Left ventricle myocardium inferior (tissue), 1 donor: ENCODE data around the gene CAPN15. TPM values are rescaled to one million over a fixed set of nuclear protein-coding genes. Genes with fewer than 3 reads are reported as not detected.

Experiments used
- DNase-seq: peaks from one replicate; pipeline ENCODE4 v3.0.0-alpha.2; 2020
- H3K27ac ChIP-seq: fragments of 200-600 bp; replicated peaks from 2 replicates; pipeline ENCODE4 v1.8.0; 2021
- H3K27me3 ChIP-seq: fragments of 200-600 bp; 2 replicates; pipeline ENCODE4 v1.8.0; 2021; ENCODE audit warnings: low read depth
- H3K36me3 ChIP-seq: fragments of 200-600 bp; 2 replicates; pipeline ENCODE4 v1.8.0; 2021
- H3K4me1 ChIP-seq: fragments of 200-600 bp; 2 replicates; pipeline ENCODE4 v1.8.0; 2021
- H3K4me3 ChIP-seq: fragments of 200-600 bp; 2 replicates; pipeline ENCODE4 v1.8.0; 2021; ENCODE audit warnings: mild to moderate bottlenecking, moderate library complexity
- H3K9me3 ChIP-seq: fragments of 200-600 bp; replicated peaks from 2 replicates; pipeline ENCODE4 v1.8.0; 2021
- intact Hi-C: fragments of 100-400 bp; cut with micrococcal nuclease; formaldehyde crosslinking; loops from one replicate; pipeline ENCODE4 v1.11.0; 2022
- total RNA-seq: library from RNA; stranded (reverse); fragmentation: NEBNext Ultra II Directional; extraction: Animal tissue kit (Norgen Biotek cat#: 25700); gene quantifications from one replicate; pipeline ENCODE4 v1.2.1, GENCODE V29; 2021
- TF ChIP-seq, protein P1 (sequence below): fragments of 200-600 bp; IDR thresholded peaks from 2 replicates; pipeline ENCODE4 v1.8.0; 2021; ENCODE audit warnings: antibody characterized with exemption, mild to moderate bottlenecking, borderline replicate concordance
- donor health status: DM: no; HTN: yes; CAD: no; lungs with severe emphysema.

CAPN15 gene
- total RNA-seq, 1 donor from 2014 or later = 17.4 TPM

DNA sequence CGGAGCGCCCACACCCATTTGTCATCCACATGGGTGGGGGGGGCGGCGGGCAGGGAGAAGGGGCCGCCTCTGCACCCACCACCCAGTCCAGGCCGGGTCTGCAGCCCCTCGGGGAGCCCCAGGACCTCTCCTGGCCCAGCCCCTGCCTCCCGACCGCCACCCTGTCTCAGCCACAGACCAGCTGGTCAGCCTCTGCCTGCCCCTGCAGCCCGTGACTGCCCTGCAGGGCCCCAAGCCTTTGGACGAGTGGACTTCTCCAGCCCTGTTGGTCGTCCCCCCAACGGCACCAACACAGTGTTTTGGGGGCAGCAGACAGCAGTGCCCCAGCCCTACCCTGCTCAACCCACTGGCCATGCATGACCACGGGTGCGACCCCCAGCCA is 33.9 kb downstream of the CAPN15 start:
- no peaks in the 10 kb centered on the region for H3K9me3 ChIP-seq
- TF ChIP-seq, protein P1, sequence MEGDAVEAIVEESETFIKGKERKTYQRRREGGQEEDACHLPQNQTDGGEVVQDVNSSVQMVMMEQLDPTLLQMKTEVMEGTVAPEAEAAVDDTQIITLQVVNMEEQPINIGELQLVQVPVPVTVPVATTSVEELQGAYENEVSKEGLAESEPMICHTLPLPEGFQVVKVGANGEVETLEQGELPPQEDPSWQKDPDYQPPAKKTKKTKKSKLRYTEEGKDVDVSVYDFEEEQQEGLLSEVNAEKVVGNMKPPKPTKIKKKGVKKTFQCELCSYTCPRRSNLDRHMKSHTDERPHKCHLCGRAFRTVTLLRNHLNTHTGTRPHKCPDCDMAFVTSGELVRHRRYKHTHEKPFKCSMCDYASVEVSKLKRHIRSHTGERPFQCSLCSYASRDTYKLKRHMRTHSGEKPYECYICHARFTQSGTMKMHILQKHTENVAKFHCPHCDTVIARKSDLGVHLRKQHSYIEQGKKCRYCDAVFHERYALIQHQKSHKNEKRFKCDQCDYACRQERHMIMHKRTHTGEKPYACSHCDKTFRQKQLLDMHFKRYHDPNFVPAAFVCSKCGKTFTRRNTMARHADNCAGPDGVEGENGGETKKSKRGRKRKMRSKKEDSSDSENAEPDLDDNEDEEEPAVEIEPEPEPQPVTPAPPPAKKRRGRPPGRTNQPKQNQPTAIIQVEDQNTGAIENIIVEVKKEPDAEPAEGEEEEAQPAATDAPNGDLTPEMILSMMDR = no peak

GRCh38 chr16:561957-562938 is 34.7 kb downstream of the CAPN15 start:
- no peaks in the 10 kb centered on the region for H3K36me3 ChIP-seq
- intact Hi-C loops = no loop called here
- no peak for DNase-seq
- no peaks in the 10 kb centered on the region for H3K9me3 ChIP-seq
- no peak overlapping the region for H3K27ac ChIP-seq
- H3K4me3 ChIP-seq = no peak overlapping the region
- peaks cover 76% of the 10 kb centered on the region for H3K27me3 ChIP-seq
- TF ChIP-seq, protein P1 = no peak
- peaks cover 30% of the 10 kb centered on the region for H3K4me1 ChIP-seq

More for the DNA sequence above, 33.9 kb downstream of the CAPN15 start:
- no peaks in the 10 kb centered on the region for H3K36me3 ChIP-seq
- intact Hi-C loops = no loop called here
- H3K4me3 ChIP-seq = no peak overlapping the region
- no peak for DNase-seq
- peaks cover 21% of the 10 kb centered on the region for H3K4me1 ChIP-seq
- H3K27me3 ChIP-seq = peaks cover 76% of the 10 kb centered on the region
- no peak overlapping the region for H3K27ac ChIP-seq

- TF ChIP-seq, protein P1 = no peak
- Histone ChIP-seq H3K4me3 (no peak overlapping the region), H3K36me3 (no peaks in the 10 kb centered on the region), H3K4me1 (peaks cover 36% of the 10 kb centered on the region), H3K27ac (no peak overlapping the region), H3K9me3 (no peaks in the 10 kb centered on the region), H3K27me3 (peaks cover 70% of the 10 kb centered on the region)
- DNase-seq = no peak
- intact Hi-C loops = no loop called here
These were observed 35.6 kb downstream of the CAPN15 start for GRCh38 chr16:563072-563644.

- TF ChIP-seq, protein P1 = no peak
- Histone ChIP-seq H3K36me3 (no peaks in the 10 kb centered on the region), H3K27me3 (peaks cover 53% of the 10 kb centered on the region), H3K4me3 (no peak overlapping the region), H3K27ac (no peak overlapping the region), H3K9me3 (no peaks in the 10 kb centered on the region), H3K4me1 (peaks cover 39% of the 10 kb centered on the region)
- no peak for DNase-seq
- intact Hi-C loops = no loop called here
These were observed 37.3 kb downstream of the CAPN15 start for GRCh38 chr16:564690-565418.
